ENCODE data around the gene ARSA. TPM values are rescaled to one million over a fixed set of nuclear protein-coding genes. Genes with fewer than 3 reads are reported as not detected.
"Not testable (repeated sequence)": the region's sequence is repeated elsewhere in the genome, so short reads cannot be mapped to it uniquely, and the experiment has no call there.

The ARSA gene
- 61.9 TPM for total RNA-seq

- DNase-seq (ENCODE audit: low spot score), result peak; percentile 84
These were observed at the start of gene ARSA for GRCh38 chr22:50627642-50628542. TSS of gene ARSA (minus strand) at chr22:50628152. CDS start at chr22:50627779, 373 bp downstream.

GRCh38 chr22:50676661-50677492 lies 48.9 kb upstream of the ARSA start:
- no peak for DNase-seq (ENCODE audit: low spot score)

- no peak for DNase-seq (ENCODE audit: low spot score)
These were observed 48.3 kb upstream of the ARSA start for GRCh38 chr22:50676180-50676636.

DNA sequence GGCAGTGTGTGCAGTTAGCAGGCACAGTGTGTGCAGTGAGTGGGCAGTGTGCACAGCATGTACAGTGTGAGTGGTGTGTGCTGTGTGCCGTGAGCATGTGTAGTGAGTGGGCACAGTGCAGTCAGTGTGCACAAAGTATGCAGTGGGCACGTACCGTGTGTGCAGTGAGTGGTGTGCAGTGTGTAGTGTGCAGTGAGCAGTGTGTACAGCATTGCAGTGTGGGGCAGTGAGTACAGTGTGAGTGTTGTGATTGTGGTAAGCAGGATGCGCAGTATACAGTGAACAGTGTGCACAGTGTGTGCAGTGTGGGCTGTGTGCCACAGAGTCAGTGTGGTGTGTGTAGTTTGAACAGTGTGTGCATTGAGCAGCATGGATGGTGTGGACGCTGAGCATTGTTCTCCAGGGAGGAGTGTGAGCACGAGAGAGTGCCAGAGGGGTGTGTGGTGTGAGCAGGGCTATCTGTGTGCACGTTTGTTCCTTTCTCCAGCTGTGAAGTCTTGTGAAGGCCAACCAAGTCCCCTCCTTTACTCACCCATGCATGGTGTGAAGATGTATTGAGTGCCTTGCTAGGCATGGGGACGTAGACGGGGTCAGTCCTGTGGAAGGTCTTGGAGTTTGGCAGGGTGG lies 47.7 kb upstream of the ARSA start:
- DNase-seq (ENCODE audit: low spot score), result no peak

DNA sequence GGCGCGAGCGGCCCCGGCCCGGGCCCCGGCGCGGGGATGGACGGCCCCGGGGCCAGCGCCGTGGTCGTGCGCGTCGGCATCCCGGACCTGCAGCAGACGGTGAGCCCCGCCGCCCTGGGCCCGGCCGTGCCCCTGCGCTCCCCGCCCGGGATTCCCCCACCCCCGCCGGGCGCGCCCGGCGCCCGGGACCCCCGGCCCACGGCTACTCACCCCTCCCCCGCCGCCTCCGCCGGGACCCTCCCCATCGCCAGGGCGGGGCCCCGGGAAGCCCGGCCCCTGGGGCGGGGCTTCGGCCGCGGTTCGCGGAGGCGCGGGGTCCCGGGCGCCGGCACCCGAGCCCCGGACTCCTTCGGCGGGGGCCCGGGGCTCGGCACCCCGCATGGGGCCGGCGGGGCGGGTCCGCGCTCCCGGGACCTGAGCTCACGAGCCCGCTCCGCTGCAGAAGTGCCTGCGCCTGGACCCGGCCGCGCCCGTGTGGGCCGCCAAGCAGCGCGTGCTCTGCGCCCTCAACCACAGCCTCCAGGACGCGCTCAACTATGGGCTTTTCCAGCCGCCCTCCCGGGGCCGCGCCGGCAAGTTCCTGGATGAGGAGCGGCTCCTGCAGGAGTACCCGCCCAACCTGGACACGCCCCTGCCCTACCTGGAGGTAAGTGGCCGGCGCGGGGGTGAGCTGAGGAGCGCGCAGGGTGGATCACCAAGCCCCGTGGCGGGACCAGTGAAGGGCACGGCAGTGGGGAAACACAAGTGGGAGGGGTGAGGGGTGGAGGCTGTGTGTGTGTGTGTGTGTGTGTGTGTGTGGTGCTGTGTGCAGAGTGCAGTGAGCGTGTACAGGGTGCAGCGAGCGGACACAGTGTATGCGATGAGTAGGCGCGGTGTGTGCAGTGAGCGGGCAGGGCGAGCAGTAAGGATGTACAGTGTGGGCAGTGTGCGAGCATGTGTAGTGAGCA lies 46.9 kb upstream of the ARSA start:
- peak; percentile 69 for DNase-seq (ENCODE audit: low spot score)

- DNase-seq (ENCODE audit: low spot score), result no peak
These were observed 46.2 kb upstream of the ARSA start for GRCh38 chr22:50674130-50674500.

GRCh38 chr22:50673231-50674129 lies 45.5 kb upstream of the ARSA start:
- no peak for DNase-seq (ENCODE audit: low spot score)

DNA sequence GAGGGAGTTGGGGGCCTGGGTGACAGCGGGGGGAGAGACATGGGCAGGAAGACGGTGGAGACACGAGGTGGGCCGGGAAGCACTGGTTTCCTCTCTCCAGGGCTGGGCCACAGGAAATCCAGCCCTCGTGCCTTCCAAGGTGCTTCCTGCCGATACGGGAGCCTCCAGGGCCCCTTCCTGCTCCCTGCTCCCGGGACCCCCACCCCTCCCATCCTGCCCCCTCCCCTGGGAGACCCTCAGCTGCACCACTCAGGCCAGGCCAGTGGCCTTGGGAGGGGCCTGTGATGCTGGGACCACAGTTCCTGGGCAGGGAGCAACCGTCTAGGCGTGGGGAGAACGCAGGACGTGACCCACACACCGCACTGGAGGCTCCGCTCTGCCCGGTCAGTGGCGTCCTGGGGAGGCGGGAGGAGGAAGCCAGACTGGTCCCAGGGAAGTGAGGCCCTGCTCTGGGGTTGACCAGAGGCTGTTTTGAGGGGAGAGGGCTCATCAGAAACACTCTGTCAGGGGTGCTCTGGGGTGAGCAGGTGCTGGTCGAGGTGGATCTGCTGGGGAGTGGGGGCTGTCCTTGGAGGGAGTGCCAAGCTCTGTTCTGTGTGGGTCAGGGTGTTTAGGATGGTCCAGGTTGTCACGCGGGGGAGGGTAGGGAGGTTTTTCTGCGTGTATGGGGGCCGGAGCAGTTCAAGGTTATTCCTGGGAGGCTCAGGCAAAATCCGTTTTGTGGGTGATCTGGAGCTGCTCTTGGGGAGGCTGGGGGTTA lies 44.7 kb upstream of the ARSA start, which contains the start of gene SHANK3:
SHANK3 (plus strand) TSS at position 353 of the 760 bp plus-strand sequence.
- DNase-seq (ENCODE audit: low spot score), result no peak

DNA sequence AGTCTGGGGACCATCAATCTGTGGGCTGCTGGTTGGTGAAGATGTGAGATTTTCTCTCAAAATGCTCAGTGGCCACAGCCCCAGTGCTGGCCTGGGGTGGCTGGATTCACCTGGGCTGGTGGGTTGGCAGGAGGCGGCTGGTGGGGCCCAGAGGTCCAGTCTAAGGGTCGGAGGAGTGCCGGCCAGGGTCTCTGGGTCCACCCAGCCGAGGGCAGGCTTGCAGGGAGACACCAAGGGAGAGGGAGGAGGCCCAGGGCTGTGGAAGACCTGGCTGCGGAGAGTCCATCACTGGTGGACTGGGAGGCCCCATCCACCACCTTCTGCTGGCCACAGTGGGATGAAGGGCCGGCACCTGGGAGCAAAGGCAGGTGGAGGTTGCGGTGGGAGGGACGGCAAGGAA lies 44.1 kb upstream of the ARSA start:
- no peak for DNase-seq (ENCODE audit: low spot score)

DNA sequence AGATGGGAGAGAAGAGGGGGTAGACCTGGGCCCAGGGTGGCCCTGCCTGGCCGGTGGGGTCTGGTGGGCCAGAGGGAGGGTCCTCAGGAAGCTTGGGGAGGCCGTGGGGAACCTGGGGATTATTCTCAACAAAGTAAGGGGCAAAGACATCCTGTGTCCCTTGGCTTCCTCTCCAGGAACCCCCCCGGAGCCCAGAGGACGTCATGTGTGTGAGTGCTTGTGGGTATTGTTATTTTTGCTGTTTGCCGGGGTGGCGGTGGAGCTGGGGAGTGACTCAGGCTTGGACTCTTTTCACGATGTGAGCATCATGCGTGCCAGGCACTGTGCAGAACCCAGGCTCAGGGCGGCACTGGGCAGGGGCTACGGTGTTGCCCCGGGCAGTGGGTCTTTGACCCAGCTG lies 43.7 kb upstream of the ARSA start:
- DNase-seq (ENCODE audit: low spot score), result no peak

DNA sequence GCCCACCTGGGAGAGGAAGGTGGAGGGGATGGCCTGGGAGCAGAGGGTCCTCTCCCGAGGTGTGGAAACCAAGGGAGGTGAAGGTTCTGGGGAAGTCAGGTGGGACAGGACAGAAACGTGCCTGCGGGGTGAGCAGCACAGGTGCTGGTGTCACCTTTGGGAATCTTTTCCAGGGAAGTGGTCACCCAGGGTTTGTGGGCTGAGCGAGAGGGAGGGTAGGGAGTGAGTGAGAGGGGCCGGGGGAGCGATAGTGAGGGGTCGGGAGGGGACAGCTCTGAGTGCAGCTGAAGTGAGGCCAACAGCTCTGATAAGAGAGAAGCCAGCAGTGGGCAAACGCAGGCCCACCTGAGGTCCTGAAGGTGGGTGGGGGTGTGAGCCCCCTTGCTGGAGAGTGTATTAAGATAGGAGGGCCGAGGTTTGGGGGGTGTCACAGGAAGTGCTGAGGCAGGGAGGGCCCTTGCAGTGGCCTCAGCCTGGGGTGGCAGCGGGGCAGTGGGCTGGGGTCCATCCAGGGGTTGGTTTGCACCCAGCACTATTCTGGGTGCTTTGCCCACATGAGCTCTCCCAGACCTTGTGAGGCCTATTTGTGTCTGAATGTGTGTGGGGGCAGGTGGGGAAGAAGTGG lies 43.1 kb upstream of the ARSA start:
- DNase-seq (ENCODE audit: low spot score), result no peak

DNA sequence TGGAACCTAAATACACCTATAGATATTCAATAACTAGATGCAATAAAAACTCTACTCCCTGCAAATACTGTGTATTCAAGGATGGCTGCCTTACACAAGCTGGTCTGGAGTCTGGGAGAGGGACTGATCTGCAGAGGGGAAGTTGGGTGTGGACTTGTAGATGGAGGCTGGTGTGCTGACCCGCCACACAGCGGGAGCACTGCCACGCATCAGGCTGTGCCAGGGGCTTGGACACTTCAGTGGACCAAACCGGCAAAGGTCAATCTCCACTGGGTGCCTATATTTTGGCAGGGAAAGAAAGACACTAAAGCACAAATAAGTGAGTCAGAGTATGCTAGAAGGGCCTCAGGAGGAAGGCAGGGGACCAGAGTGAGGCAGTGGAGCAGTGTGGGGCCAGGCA lies 42.6 kb upstream of the ARSA start:
- no peak for DNase-seq (ENCODE audit: low spot score)

DNA sequence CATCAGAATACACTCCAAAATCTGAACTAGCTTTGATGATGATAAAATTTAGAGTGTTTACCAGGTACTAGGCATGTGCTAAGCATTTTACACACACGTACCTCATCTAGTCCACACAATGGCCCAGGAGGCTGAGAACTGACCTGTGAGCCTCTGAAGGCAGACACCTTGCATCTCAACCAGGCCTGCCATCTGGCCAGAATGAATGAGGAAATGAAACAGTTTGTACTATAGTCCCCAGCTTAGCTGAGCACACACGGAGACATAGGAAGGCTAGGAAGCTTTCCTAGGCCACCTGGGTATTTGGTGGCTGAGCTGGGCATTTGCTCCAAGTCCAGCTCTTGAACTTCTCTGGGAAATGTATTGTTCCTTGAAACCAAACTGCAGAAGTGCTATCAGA lies 37.8 kb upstream of the ARSA start:
- no peak for DNase-seq (ENCODE audit: low spot score)

DNA sequence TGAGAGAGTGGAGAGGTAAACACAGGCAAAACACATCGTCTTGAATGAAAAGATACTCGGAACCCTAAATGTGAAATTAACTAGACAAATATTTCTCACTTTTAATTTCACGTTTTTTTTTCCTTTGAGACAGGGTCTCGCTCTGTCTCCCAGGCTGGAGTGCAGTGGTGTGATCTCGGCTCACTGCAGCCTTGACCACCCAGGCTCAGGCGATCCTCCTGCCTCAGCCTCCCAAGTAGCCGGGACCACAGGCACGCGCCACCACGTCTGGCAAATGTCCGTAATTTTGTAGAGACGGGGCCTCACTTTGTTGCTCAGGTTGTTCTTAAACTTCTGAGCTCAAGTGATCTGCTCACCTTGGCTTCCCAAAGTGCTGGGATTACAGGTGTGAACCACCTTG lies 37.3 kb upstream of the ARSA start:
- DNase-seq (ENCODE audit: low spot score), result no peak

GRCh38 chr22:50660306-50660705 lies 32.4 kb upstream of the ARSA start:
- DNase-seq (ENCODE audit: low spot score), result no peak

DNA sequence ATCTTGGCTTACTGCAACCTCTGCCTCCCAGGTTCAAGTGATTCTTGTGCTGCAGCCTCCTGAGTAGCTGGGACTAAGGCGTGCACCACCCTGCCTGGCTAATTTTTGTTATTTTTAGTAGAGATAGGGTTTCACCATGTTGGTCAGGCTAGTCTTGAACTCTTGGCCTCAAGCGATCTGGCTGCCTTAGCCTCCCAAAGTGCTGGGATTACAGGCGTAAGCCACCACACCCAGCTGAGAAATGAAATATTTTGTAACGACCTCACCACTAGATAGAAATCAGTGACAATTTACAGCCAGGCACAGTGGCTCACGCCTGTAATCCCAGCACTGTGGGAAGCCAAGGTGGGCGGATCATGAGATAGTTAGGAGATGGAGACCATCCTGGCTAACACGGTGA lies 31.8 kb upstream of the ARSA start:
- DNase-seq (ENCODE audit: low spot score), result not testable (repeated sequence)

GRCh38 chr22:50657925-50658324 lies 30.0 kb upstream of the ARSA start:
- DNase-seq (ENCODE audit: low spot score), result no peak

- DNase-seq (ENCODE audit: low spot score), result no peak
These were observed 28.4 kb upstream of the ARSA start for GRCh38 chr22:50656122-50657070.
